DND-41 (cell line): ENCODE data around the gene CCDC158.

Experiments
- ATAC-seq: fragments of 200-7000 bp; cut with Tn5 transposase; 3 replicates; pipeline ENCODE4 v1.9.1; 2021; ENCODE audit warnings: low read depth; ENCODE audit not compliant: insufficient read depth
- DNase-seq: peaks from one replicate; pipeline ENCODE4 v3.0.0-alpha.2; 2020
- H2AFZ ChIP-seq: 2 replicates; pipeline ENCODE4 v1.6.0; 2012; ENCODE audit warnings: low read depth, low read length
- H3K27ac ChIP-seq: 2 replicates; pipeline ENCODE4 v1.5.1; 2012; ENCODE audit warnings: low read length, inconsistent platforms
- H3K27me3 ChIP-seq: fragments of 200-600 bp; sonication (generic); 2 replicates; pipeline ENCODE4 v1.6.0; 2012; ENCODE audit warnings: low read length, mild to moderate bottlenecking, inconsistent platforms; ENCODE audit not compliant: insufficient read depth, poor library complexity
- H3K36me3 ChIP-seq: 2 replicates; pipeline ENCODE4 v1.5.1; 2012; ENCODE audit warnings: low read length, inconsistent platforms; ENCODE audit not compliant: insufficient read depth
- H3K4me1 ChIP-seq: 2 replicates; pipeline ENCODE4 v1.5.1; 2012; ENCODE audit warnings: mild to moderate bottlenecking, low read length; ENCODE audit not compliant: insufficient read depth
- H3K4me2 ChIP-seq: 2 replicates; pipeline ENCODE4 v1.6.0; 2012; ENCODE audit warnings: mild to moderate bottlenecking, moderate library complexity, low read length, inconsistent platforms; ENCODE audit not compliant: insufficient read depth
- H3K4me3 ChIP-seq, 2 experiments: fragments of 200-600 bp in 1 of 2; shearing (Covaris generic) in 1 of 2; 2 replicates each; pipeline ENCODE4 v1.5.1; 2012 to 2016; ENCODE audit warnings: inconsistent platforms in 2 of 2, low read length in 2 of 2, mild to moderate bottlenecking in 2 of 2, low read depth in 1 of 2, moderate library complexity in 1 of 2
- H3K79me2 ChIP-seq: 2 replicates; pipeline ENCODE4 v1.6.0; 2012; ENCODE audit warnings: low read length, inconsistent platforms; ENCODE audit not compliant: insufficient read depth
- H3K9ac ChIP-seq: 2 replicates; pipeline ENCODE4 v1.6.0; 2012; ENCODE audit warnings: low read depth, mild to moderate bottlenecking, inconsistent platforms, low read length, moderate library complexity
- H3K9me3 ChIP-seq: 2 replicates; pipeline ENCODE4 v1.5.1; 2012; ENCODE audit warnings: low read length, moderate library complexity, mild to moderate bottlenecking, inconsistent platforms; ENCODE audit not compliant: insufficient read depth, severe bottlenecking
- H4K20me1 ChIP-seq: 2 replicates; pipeline ENCODE4 v1.6.0; 2012; ENCODE audit warnings: low read length; ENCODE audit not compliant: insufficient read depth
- CTCF ChIP-seq: IDR thresholded peaks from 2 replicates; pipeline ENCODE4 v1.5.1; 2012; ENCODE audit warnings: borderline replicate concordance, low read length, moderate library complexity, mild to moderate bottlenecking; ENCODE audit not compliant: poor library complexity, severe bottlenecking; ENCODE audit errors: extremely low read depth
- EZH2 ChIP-seq: IDR thresholded peaks from 3 replicates; pipeline ENCODE4 v1.6.1; 2012; ENCODE audit warnings: borderline replicate concordance, low read depth, mild to moderate bottlenecking, moderate library complexity, low read length, inconsistent platforms; ENCODE audit not compliant: severe bottlenecking

The CCDC158 gene

GRCh38 chr4:76377911-76378310 is 43.0 kb downstream of the CCDC158 start:
- H3K27me3 ChIP-seq = no peaks in the 10 kb centered on the region
- no peak for ATAC-seq
- no peaks in the 10 kb centered on the region for H4K20me1 ChIP-seq
- H3K79me2 ChIP-seq = no peaks in the 10 kb centered on the region
- H3K36me3 ChIP-seq = no peaks in the 10 kb centered on the region
- no peak overlapping the region for H2AFZ ChIP-seq
- no peak overlapping the region for H3K4me3 ChIP-seq
- no peak for DNase-seq
- no peak overlapping the region for H3K9ac ChIP-seq
- H3K27ac ChIP-seq = no peak overlapping the region
- TF ChIP-seq CTCF (peak; percentile 44), EZH2 (no peak)
- H3K4me1 ChIP-seq = no peaks in the 10 kb centered on the region
- no peak overlapping the region for H3K4me2 ChIP-seq
- no peaks in the 10 kb centered on the region for H3K9me3 ChIP-seq

DNA sequence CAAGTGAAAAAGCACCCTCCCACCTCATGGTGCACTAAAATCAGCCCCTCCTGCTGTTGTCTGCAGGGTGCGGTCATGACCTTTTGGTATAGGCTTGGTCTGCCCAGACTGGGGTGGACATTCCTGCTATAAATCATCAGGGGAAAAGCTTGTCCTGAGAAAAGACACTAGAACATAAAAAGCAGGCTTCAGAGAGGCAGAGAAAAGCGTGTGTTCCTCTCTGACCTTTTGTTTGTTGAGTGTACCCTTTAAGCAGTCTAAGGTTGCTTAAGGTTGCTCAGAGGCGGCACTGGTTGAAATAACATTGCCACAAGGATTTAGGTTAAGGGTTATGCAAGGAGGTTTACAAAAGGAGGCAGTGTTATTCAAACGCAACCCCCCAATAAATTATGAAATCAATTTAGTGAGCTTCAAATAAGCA is 43.5 kb downstream of the CCDC158 start:
- ATAC-seq = no peak
- no peaks in the 10 kb centered on the region for H3K79me2 ChIP-seq
- no peak overlapping the region for H2AFZ ChIP-seq
- no peaks in the 10 kb centered on the region for H3K9me3 ChIP-seq
- no peaks in the 10 kb centered on the region for H3K4me1 ChIP-seq
- H3K36me3 ChIP-seq = no peaks in the 10 kb centered on the region
- no peak overlapping the region for H3K4me3 ChIP-seq
- no peak overlapping the region for H3K9ac ChIP-seq
- DNase-seq = no peak
- H3K27me3 ChIP-seq = no peaks in the 10 kb centered on the region
- no peak overlapping the region for H3K4me2 ChIP-seq
- no peak for TF ChIP-seq EZH2
- TF ChIP-seq CTCF = no peak
- H3K27ac ChIP-seq = no peak overlapping the region
- H4K20me1 ChIP-seq = no peaks in the 10 kb centered on the region

DNA sequence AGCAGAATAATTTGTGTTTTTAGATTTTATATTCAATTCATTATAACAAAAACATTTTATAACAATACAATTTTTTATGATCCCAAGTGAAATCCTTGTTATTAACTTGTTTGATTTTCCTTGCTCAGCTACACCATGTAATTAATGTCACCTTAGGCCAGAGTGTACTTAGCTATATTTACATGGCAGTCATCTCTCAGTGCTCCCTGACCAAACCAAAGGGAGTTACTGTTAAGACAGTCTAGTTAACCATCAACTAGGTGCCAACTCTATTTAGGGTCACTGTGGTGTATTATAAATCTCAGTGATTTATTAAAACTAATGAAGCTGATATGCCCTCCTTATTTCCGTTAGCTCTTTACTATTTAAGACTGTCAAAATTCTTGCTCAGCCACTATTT is 44.4 kb downstream of the CCDC158 start:
- no peaks in the 10 kb centered on the region for H3K9me3 ChIP-seq
- ATAC-seq (no peak), DNase-seq (no peak)
- no peaks in the 10 kb centered on the region for H3K27me3 ChIP-seq
- H3K4me2 ChIP-seq = no peak overlapping the region
- no peaks in the 10 kb centered on the region for H3K79me2 ChIP-seq
- no peaks in the 10 kb centered on the region for H4K20me1 ChIP-seq
- H2AFZ ChIP-seq = no peak overlapping the region
- no peaks in the 10 kb centered on the region for H3K36me3 ChIP-seq
- H3K4me1 ChIP-seq = no peaks in the 10 kb centered on the region
- no peak for TF ChIP-seq EZH2
- no peak overlapping the region for H3K9ac ChIP-seq
- H3K4me3 ChIP-seq = no peak overlapping the region
- no peak overlapping the region for H3K27ac ChIP-seq

GRCh38 chr4:76375703-76376102 is 45.2 kb downstream of the CCDC158 start:
- H3K9me3 ChIP-seq = no peaks in the 10 kb centered on the region
- no peaks in the 10 kb centered on the region for H4K20me1 ChIP-seq
- H3K9ac ChIP-seq = no peak overlapping the region
- no peak overlapping the region for H2AFZ ChIP-seq
- no peaks in the 10 kb centered on the region for H3K79me2 ChIP-seq
- H3K4me1 ChIP-seq = no peaks in the 10 kb centered on the region
- H3K27ac ChIP-seq = no peak overlapping the region
- no peak overlapping the region for H3K4me2 ChIP-seq
- no peaks in the 10 kb centered on the region for H3K27me3 ChIP-seq
- TF ChIP-seq CTCF (no peak), EZH2 (no peak)
- no peak overlapping the region for H3K4me3 ChIP-seq
- no peak for DNase-seq
- H3K36me3 ChIP-seq = no peaks in the 10 kb centered on the region
- no peak for ATAC-seq
